NB4 (cell line): Measurements from ENCODE around the gene PRODH.
"Not testable (repeated sequence)": the region's sequence is repeated elsewhere in the genome, so short reads cannot be mapped to it uniquely, and the experiment has no call there.

Experiments used
- CTCF ChIP-seq: IDR thresholded peaks from one replicate; pipeline ENCODE4 v1.5.1; 2012; ENCODE audit warnings: low read depth, low read length
- POLR2A ChIP-seq: IDR thresholded peaks from 2 replicates; pipeline ENCODE4 v1.6.1; 2011; ENCODE audit warnings: mild to moderate bottlenecking; ENCODE audit not compliant: insufficient read length; ENCODE audit errors: extremely low read depth
- TF ChIP-seq, protein P1 (sequence below): IDR thresholded peaks from 2 replicates; pipeline ENCODE4 v1.6.1; 2011; ENCODE audit warnings: low read depth, low read length

GRCh38 chr22:18960166-18960820 is 24.2 kb upstream of the PRODH start:
- not testable (repeated sequence) for TF ChIP-seq CTCF, POLR2A
- TF ChIP-seq, protein P1, sequence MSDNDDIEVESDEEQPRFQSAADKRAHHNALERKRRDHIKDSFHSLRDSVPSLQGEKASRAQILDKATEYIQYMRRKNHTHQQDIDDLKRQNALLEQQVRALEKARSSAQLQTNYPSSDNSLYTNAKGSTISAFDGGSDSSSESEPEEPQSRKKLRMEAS: not testable (repeated sequence)
